Activated CD8-positive, alpha-beta T cell treated with anti-CD3 and anti-CD28 coated beads for 36 hours (primary cell): Measurements from ENCODE around the gene CAV1. TPM values are rescaled to one million over a fixed set of nuclear protein-coding genes. Genes with fewer than 3 reads are reported as not detected.
"Not testable (repeated sequence)": the region's sequence is repeated elsewhere in the genome, so short reads cannot be mapped to it uniquely, and the experiment has no call there.

ENCODE experiments used
- ATAC-seq: fragments of 200-7000 bp; cut with Tn5 transposase; one replicate; pipeline ENCODE4 v1.10.0; 2021; ENCODE audit warnings: mild to moderate bottlenecking, moderate library complexity
- CTCF ChIA-PET: fragments of 350-600 bp; sonication (Branson Sonifier 250); formaldehyde crosslinking; loops from one replicate; lab custom pipeline; 2021; ENCODE audit warnings: antibody characterized with exemption; lab: Charles Lee
- POLR2A ChIA-PET: fragments of 350-600 bp; sonication (Branson Sonifier 250); formaldehyde crosslinking; loops from one replicate; lab custom pipeline; 2021; ENCODE audit warnings: antibody characterized with exemption; lab: Charles Lee
- DNase-seq: peaks from one replicate; pipeline ENCODE4 v3.0.0-alpha.2; 2020
- H3K27ac Mint-ChIP-seq: one replicate; pipeline ENCODE4 v1.8.0; 2021; ENCODE audit warnings: mild to moderate bottlenecking, mixed read lengths
- H3K27me3 Mint-ChIP-seq: one replicate; pipeline ENCODE4 v1.8.0; 2021; ENCODE audit warnings: mixed read lengths
- H3K36me3 Mint-ChIP-seq: one replicate; pipeline ENCODE4 v1.8.0; 2021; ENCODE audit warnings: low read depth, mixed read lengths
- H3K4me1 Mint-ChIP-seq: one replicate; pipeline ENCODE4 v1.8.0; 2021; ENCODE audit warnings: low read depth, mixed read lengths
- H3K4me3 Mint-ChIP-seq: one replicate; pipeline ENCODE4 v1.8.0; 2021; ENCODE audit warnings: mild to moderate bottlenecking, moderate library complexity, mixed read lengths
- H3K9me3 Mint-ChIP-seq: one replicate; pipeline ENCODE4 v1.8.0; 2021; ENCODE audit warnings: mixed read lengths
- CTCF ChIP-seq: fragments of 200-600 bp; IDR thresholded peaks from one replicate; pipeline ENCODE4 v1.8.0; 2022; ENCODE audit warnings: antibody characterized with exemption, mild to moderate bottlenecking
- intact Hi-C: fragments of 100-400 bp; cut with micrococcal nuclease; formaldehyde crosslinking; loops from one replicate; pipeline ENCODE4 v1.10.0; 2022
- total RNA-seq, 2 experiments: library from RNA; stranded (reverse); gene quantifications; one replicate each; pipeline ENCODE4 v1.2.3, GENCODE V29; 2021

CAV1 gene
- total RNA-seq, 2 experiments from 2014 or later, result 0.18 to 0.74 TPM

DNA sequence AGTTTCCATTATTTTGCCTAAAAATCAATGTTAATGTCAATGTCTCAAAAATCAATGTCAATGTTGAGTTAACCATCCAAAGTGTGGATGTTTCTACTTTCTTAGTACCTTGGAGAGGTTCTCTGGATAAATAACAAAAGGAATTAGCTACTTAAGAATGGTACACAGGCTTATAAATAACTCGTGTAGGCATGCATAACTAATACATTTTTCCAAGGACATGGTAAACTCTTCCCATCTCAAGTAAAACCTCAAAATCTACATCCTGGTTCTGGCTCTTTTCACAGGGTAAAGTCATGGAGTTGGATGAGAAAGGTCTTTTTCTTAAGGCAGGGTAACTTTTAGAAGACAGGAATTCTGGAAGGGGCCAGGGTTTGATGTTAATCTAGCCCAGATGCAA is 59.9 kb downstream of the CAV1 start:
- DNase-seq (no peak), ATAC-seq (no peak)
- no peak for TF ChIP-seq CTCF
- POLR2A ChIA-PET, result no interaction called here
- peaks cover 33% of the 10 kb centered on the region for H3K4me1 Mint-ChIP-seq
- intact Hi-C loops, result loop anchor here (5.0 to 10.0 kb wide), 2 partner anchors 57 to 120 kb away; partner anchors contain the start of gene CAV1
- no peak overlapping the region for H3K27ac Mint-ChIP-seq
- H3K9me3 Mint-ChIP-seq, result no peaks in the 10 kb centered on the region
- H3K4me3 Mint-ChIP-seq, result no peak overlapping the region
- CTCF ChIA-PET, result interaction anchor here (0.8 to 1.2 kb wide), 2 partner anchors 202 to 327 kb away, joined by 3 to 4 read pairs; no protein-coding TSS in a partner anchor
- H3K36me3 Mint-ChIP-seq, result no peaks in the 10 kb centered on the region
- H3K27me3 Mint-ChIP-seq, result no peaks in the 10 kb centered on the region

GRCh38 chr7:116585392-116585791 is 60.6 kb downstream of the CAV1 start:
- no peak overlapping the region for H3K4me3 Mint-ChIP-seq
- DNase-seq (no peak), ATAC-seq (no peak)
- no peak overlapping the region for H3K27ac Mint-ChIP-seq
- peaks cover 2% of the 10 kb centered on the region for H3K27me3 Mint-ChIP-seq
- no peaks in the 10 kb centered on the region for H3K9me3 Mint-ChIP-seq
- ChIA-PET CTCF (interaction anchor here (0.8 to 1.6 kb wide), 3 partner anchors 202 to 405 kb away, joined by 3 to 4 read pairs (median 4); no protein-coding TSS in a partner anchor), POLR2A (interaction anchor here (0.6 kb wide), 1 partner anchor 57 kb away, joined by 3 read pairs; no protein-coding TSS in a partner anchor)
- TF ChIP-seq CTCF, result no peak
- H3K4me1 Mint-ChIP-seq, result peaks cover 33% of the 10 kb centered on the region
- H3K36me3 Mint-ChIP-seq, result no peaks in the 10 kb centered on the region
- intact Hi-C loops, result loop anchor here (5.0 to 10.0 kb wide), 2 partner anchors 58 to 121 kb away; partner anchors contain the start of gene CAV1

DNA sequence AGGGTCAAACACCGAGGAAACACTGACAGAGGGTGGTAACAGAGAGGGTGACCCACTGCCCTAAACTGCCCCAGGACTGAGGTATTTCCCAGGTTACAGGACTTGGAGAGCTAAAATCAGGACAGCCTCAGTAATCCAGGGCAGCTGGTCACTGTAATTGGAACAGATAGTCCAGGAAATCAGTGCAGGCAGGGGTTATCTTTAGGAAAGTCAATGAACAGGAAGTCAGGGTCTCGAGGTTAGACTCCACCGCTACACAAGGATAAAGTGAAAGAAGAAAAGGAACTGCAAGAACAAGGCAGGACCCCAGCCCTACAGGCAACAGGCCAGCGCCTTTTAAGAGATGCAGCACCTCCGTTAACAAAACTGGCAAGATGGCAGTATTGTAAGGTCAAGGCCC is 61.1 kb downstream of the CAV1 start:
- Mint-ChIP-seq H3K27ac (no peak overlapping the region), H3K9me3 (no peaks in the 10 kb centered on the region), H3K36me3 (no peaks in the 10 kb centered on the region), H3K27me3 (peaks cover 2% of the 10 kb centered on the region), H3K4me3 (no peak overlapping the region), H3K4me1 (peaks cover 33% of the 10 kb centered on the region)
- ChIA-PET POLR2A (interaction anchor here (0.6 kb wide), 1 partner anchor 58 kb away, joined by 3 read pairs; no protein-coding TSS in a partner anchor), CTCF (interaction anchor here (0.6 to 1.6 kb wide), 4 partner anchors 201 to 406 kb away, joined by 3 to 5 read pairs (median 4); no protein-coding TSS in a partner anchor)
- DNase-seq (no peak), ATAC-seq (no peak)
- intact Hi-C loops, result loop anchor here (5.0 to 10.0 kb wide), 2 partner anchors 59 to 121 kb away; partner anchors contain the start of gene CAV1
- no peak for TF ChIP-seq CTCF

- H3K4me3 Mint-ChIP-seq, ATAC-seq, DNase-seq, H3K27me3 Mint-ChIP-seq, H3K36me3 Mint-ChIP-seq, H3K27ac Mint-ChIP-seq, POLR2A ChIA-PET, H3K9me3 Mint-ChIP-seq: not testable (repeated sequence)
- intact Hi-C loops, result loop anchor here (5.0 to 10.0 kb wide), 2 partner anchors 60 to 122 kb away; partner anchors contain the start of gene CAV1
- H3K4me1 Mint-ChIP-seq, result peaks cover 37% of the 10 kb centered on the region
- CTCF ChIA-PET, result interaction anchor here (0.8 to 2.3 kb wide), 4 partner anchors 9 to 414 kb away, joined by 3 to 19 read pairs (median 8); no protein-coding TSS in a partner anchor
Observed at GRCh38 chr7:116587200-116587599, 62.4 kb downstream of the CAV1 start.

- intact Hi-C loops, result loop anchor here (1.0 to 10.0 kb wide), 4 partner anchors 61 to 415 kb away; partner anchors contain the start of gene CAV1
- ATAC-seq (peak; percentile 79), DNase-seq (peak; percentile 73)
- Mint-ChIP-seq H3K4me1 (peaks cover 31% of the 10 kb centered on the region), H3K27ac (peak overlapping the region; percentile 61), H3K27me3 (peaks cover 16% of the 10 kb centered on the region), H3K36me3 (no peaks in the 10 kb centered on the region), H3K9me3 (no peaks in the 10 kb centered on the region), H3K4me3 (no peak overlapping the region)
- no peak for TF ChIP-seq CTCF
- ChIA-PET POLR2A (no interaction called here), CTCF (interaction anchor here (1.2 to 2.3 kb wide), 9 partner anchors 9 to 454 kb away, joined by 3 to 19 read pairs (median 9); no protein-coding TSS in a partner anchor)
Observed at GRCh38 chr7:116588225-116588624, 63.4 kb downstream of the CAV1 start.
